GM19035 (cell line): Measurements from ENCODE around the gene GGT5.
"Not testable (repeated sequence)": the region's sequence is repeated elsewhere in the genome, so short reads cannot be mapped to it uniquely, and the experiment has no call there.

Source experiments
- ATAC-seq: cut with Tn5 transposase; IDR thresholded peaks from one replicate; pipeline ENCODE4 v1.9.1; 2021; ENCODE audit not compliant: unreplicated experiment

The GGT5 gene

GRCh38 chr22:24263479-24263878, 18.6 kb upstream of the GGT5 start:
- ATAC-seq: not testable (repeated sequence)

DNA sequence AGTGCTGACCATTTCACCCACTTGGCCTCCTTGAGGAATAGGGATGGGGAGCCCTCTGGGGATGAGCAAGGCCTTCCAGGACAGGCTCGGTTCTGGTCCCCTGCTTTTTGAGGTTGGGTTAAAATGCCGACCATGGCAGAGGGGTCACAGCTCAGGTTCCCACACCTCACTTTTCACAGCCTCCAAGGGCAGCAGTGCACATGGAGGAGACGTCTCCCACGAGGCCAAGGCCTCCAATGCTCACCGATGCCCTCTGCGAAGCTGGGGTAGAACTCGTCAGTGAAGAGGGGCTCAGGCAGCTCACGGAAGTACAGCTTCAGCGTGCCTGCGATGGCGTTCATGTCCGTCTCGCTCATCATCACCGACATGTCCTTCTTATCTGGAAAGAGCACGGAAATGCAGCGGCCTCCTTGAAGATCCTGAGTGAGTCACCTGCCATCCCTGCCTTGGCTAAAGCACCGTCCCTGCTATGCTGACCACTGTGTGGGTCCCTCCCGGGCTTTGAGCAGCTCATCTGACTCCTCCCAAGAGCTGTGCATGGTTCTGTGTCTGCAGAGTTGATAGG, 17.4 kb upstream of the GGT5 start:
- not testable (repeated sequence) for ATAC-seq

DNA sequence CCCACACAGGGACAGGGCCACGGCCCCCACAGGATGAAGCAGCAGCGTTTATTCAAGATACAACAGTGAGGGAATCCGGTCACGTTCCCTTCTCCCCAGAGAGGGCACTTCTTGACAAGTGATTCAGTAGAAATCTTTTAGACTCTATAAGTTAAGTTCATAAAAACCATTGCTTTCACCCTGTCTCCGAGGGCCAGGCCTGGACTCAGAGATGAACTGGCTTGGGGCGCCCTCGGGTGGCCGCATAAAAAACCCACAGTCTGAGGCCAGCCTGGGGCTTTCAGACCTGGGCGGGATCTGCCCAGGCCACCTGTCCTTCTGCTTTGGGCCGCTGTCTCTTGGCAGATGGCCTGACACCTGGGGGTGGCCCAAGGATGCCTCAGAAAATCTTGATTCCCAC, 14.6 kb upstream of the GGT5 start:
- not testable (repeated sequence) for ATAC-seq

DNA sequence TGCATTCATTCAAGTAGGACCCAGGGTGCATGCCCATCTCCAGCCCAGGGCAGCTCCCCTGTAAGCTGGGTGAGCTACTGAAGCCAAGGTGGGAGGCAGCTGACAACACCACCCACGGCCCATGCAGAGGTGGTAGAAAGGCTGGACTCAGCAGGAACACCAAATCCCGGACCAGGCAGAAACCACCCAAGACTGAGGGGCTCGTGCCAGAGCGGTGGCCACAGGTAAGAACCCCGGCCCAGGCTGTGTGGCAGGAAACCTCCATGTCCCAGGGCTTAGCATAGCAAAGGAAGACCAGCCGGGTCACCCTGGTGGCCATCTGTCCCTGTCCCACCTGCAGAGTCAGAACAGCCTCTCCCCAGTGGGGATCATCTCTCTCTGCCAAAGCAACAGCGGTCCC, 11.9 kb upstream of the GGT5 start:
- ATAC-seq: not testable (repeated sequence)

DNA sequence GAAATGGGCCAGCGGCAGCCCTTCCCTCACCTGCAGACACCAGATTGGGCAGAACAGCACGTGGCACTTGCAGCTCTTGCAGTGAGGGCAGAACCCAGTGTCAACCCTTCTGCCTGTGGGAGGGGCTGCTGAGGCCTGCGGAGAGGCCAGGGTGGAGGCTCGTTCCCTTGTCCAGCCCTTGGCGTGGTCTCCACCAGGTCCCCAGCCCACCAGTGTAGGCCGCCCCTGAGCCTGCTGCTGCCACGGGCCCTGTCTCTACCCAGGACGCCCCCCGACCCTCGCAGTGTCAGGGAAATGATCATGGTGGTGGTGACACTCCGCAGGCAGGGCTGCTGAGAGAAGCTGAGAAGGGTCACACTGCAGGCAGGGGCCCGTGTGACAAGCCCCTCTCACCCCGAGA, 11.3 kb upstream of the GGT5 start:
- not testable (repeated sequence) for ATAC-seq

- not testable (repeated sequence) for ATAC-seq
Observed at GRCh38 chr22:24253126-24253525, 8.2 kb upstream of the GGT5 start.

DNA sequence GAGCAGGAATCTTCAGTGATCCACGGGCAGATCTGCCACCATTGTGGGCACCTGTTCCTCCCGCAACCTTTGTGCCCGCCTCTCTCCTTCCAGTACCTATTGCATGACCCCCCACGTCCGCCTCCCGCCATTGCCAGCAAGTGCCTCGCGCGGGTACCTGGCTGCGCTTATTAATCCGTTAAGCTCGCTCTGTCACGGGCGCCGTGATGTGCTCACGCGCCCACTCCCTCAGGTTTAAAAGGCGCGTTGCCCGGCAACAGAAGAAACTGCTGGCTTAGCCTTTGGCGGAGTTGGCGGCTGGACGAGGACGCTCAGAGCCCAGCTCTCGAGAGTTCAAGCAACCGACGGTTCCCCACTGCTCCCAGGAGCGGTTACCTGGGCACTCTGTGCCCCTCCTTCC, 6.4 kb upstream of the GGT5 start:
- ATAC-seq: not testable (repeated sequence)

DNA sequence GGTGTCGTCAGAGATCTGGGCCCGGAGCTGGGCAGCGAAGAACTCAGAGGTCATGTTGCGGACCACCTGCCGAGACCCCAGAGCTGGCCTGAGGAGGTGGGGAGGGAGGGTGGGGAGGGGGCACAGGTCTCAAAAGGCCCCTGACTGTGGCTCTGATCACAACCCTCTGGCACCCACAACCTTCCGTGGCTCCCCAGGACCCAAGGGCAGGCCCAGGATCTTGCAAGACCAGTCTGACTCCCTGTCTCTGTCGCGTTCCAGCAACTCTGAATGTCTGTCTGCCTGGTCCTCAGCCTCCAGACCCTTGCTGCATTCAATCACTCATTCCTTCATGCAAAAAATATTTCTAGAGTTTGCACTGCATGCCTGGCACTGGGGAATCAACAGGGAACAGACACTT, 4.5 kb upstream of the GGT5 start:
- not testable (repeated sequence) for ATAC-seq

DNA sequence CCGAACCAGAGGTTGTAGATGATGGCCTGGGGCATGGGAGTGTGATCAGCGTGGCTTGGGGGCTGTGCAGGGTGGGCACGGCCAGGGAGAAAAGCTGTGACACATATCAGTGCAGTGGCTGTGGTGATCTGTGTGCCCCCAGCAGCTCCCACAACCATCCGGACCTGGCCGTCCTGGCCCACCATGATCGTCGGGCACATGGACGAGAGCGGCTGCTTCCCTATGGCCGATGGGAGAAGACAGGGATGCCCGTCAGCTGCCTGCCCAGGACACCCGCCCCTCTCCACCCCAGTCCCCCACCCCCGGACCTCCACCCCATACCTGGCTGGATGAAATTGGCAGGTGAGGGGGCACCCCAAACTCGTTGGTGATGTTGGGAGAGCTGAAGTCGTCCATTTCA, 3.7 kb upstream of the GGT5 start:
- ATAC-seq: not testable (repeated sequence)

DNA sequence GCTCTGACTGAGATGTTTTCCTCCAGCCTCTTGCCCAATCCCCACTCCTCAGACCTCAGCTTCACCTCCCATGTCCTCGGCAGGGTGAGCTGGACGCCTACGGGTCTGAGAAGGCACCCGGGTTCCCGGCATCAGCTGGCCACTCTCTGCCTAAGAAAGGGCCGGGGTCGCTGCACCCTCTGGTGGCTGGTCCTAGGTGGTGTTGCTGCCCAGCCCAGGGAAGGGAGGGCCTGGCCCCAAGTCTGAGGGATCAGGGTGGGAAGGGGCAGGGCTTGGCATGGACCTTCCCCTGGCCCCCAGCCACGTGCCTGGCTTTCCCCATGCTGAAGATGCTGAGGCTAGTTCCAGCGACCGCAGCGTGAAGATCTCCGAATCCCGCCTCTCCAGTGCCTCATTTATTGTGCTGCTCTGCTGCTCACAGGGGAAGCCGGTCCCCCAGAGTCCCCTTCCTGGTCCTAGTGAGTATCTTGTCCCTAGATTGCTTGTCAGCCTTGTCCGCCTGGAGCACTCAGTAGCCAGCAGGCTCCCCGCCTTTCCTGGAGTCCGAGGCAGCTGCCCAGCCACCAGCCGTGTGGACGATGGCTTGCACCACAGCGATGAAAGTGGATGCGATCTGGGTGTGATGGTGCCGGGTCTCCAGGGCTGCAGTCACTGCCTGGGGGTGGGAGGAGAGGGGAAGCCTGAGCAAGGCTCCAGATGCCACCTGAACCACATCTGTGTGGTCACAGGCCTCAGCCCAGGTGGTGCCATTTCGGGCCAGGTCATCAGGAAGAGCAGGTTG, 2.9 kb upstream of the GGT5 start:
- ATAC-seq: no peak

GRCh38 chr22:24247011-24247507, 2.2 kb upstream of the GGT5 start:
- no peak for ATAC-seq

DNA sequence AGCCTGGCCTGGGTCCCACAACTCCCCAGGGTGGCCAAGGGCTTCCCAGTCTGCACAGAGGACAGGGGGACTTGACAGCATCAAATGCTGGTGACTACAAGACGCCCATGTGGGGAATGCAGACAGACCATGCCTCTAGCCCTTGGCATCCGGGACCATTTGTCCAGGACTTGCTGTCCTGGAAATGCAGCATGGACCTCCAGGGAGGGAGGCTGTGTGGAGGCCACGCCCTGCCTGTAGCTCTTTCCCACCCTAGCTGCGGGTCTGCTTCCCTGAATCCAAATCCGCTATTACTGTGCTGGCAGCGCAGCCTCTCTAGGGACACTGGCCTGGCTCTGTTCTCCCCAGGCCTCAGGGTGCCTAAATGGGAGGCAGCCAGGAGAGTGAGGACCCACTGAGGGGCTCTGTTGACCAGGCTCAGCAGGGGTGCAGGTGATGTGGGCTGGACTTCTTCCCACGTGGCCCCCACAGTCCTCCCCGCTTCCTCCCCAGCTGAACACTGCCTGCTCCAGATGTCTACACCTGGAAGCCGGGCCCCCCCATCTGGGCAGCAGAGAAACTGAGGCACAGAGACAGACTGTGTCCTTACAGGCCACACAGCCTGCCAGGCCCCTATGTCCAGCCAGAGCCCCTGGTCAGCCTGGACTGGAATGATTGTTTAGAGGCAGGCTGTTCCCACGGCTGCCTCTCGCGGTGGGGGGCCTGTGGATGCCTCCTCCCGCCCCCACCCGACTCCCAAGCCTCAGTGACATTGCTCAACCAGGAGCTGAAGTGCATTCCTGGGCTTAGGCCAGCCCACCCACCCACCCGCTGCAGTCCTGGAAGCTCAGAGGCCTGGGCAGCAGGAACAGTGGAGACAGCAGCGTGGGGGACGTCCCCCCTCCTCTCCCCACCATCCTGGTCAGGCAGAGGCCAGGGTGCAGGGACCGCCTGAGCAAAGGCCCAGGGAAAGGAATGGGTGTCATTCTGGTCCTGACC, 991 bp upstream of the GGT5 start:
- not testable (repeated sequence) for ATAC-seq

- no peak for ATAC-seq
Observed at GRCh38 chr22:24244144-24244787, 616 bp downstream of the GGT5 start.

- ATAC-seq: not testable (repeated sequence)
Observed at GRCh38 chr22:24243417-24243816, 1.5 kb downstream of the GGT5 start.

GRCh38 chr22:24240985-24241692, 3.7 kb downstream of the GGT5 start:
- ATAC-seq: not testable (repeated sequence)

DNA sequence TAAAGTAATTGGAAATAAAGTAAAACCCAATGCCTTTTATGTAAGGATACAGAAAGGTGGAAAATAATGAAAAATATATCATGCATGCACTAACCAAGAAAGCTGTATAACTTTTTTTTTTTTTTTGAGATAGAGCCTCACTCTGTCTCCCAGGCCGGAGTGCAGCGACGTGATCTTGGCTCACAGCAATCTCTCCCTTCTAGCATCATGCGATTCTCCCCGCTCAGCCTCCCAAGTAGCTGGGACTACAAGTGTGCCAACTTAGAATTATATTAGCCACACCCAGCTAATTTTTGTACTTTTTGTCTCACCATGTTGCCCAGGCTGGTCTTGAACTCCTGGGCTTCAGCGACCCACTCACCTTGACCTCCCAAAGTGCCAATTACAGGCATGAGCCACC, 4.5 kb downstream of the GGT5 start:
- no peak for ATAC-seq

GRCh38 chr22:24238101-24238694, 6.7 kb downstream of the GGT5 start:
- ATAC-seq: not testable (repeated sequence)

DNA sequence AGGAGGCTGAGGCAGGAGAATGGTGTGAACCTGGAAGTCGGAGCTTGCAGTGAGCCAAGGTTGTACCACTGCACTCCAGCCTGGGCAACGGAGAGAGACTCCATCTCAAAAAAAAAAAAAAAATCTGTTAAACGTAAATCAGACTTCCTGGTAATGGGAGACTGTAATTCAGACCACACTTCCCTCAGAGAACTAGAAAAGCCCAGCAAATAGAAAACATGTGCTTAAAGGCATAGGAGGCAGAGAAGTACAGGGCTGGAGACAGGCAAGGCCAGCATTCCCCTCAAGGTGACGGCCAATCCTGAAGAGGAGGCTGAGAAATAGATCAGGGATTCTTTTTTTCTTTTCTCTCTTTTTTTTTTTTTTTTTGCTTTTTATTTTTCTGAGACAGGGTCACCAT, 8.2 kb downstream of the GGT5 start:
- ATAC-seq: no peak

DNA sequence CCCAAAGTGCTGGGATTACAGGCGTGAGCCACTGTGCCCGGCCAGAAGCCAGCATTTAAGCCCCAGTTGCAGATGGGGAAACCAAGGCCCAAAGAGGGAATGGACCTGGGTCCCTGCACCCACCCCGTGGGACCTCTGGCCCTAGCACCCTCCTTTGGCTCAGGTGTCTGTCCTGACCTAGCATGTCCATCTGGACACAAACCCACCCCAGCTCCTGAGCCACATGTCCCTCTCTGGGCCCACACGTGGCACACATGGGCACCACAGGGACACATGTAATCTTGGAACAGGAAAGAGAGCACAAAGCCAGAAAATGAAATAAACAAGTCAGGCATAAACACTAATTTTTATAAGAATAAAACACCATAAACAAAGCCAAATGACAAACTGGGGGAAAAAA, 9.6 kb downstream of the GGT5 start:
- ATAC-seq: no peak

GRCh38 chr22:24233816-24234215, 11.1 kb downstream of the GGT5 start:
- no peak for ATAC-seq
